IMR-90 (cell line): ENCODE measurements around the gene IL12RB2. TPM values are rescaled to one million over a fixed set of nuclear protein-coding genes. Genes with fewer than 3 reads are reported as not detected.

Experiments used
- ATAC-seq: fragments of 200-7000 bp; cut with Tn5 transposase; 2 replicates; pipeline ENCODE4 v1.9.1; 2020; ENCODE audit warnings: low read depth, mild to moderate bottlenecking, moderate library complexity
- BruUV-seq: library from RNA; stranded (reverse); fragments of 400-500 nt; replicated peaks from 2 replicates; lab custom pipeline; 2021; lab: Mats Ljungman, UMichigan
- CTCF ChIA-PET: fragments of 300-600 bp; formaldehyde crosslinking; extraction: SDS; loops from one replicate; lab custom pipeline; 2021; ENCODE audit warnings: antibody characterized with exemption; lab: Yijun Ruan, JAX
- POLR2A ChIA-PET: fragments of 300-600 bp; sonication (Branson Sonifier 250); formaldehyde crosslinking; loops from one replicate; lab custom pipeline; 2022; ENCODE audit warnings: antibody characterized with exemption; ENCODE audit not compliant: unreplicated experiment; lab: Charles Lee
- DNase-seq: peaks from one replicate; pipeline ENCODE4 v3.0.0; 2013
- H2AFZ ChIP-seq: replicated peaks from 2 replicates; pipeline ENCODE3; 2013; ENCODE audit warnings: low read length, mild to moderate bottlenecking; ENCODE audit not compliant: poor library complexity
- H2AK5ac ChIP-seq: 2 replicates; pipeline ENCODE4 v1.6.1; 2013; ENCODE audit warnings: low read depth, low read length, inconsistent platforms
- H2AK9ac ChIP-seq: replicated peaks from 2 replicates; pipeline ENCODE3; 2013; ENCODE audit warnings: mild to moderate bottlenecking, low read depth, low read length, moderate library complexity; ENCODE audit not compliant: poor library complexity
- H2BK120ac ChIP-seq: 2 replicates; pipeline ENCODE4 v1.6.1; 2013; ENCODE audit warnings: low read depth, low read length, inconsistent platforms
- H2BK15ac ChIP-seq: 3 replicates; pipeline ENCODE4 v1.6.1; 2013; ENCODE audit warnings: low read depth, low read length, inconsistent platforms
- H2BK20ac ChIP-seq: 2 replicates; pipeline ENCODE4 v1.6.1; 2013; ENCODE audit warnings: low read depth, mild to moderate bottlenecking, inconsistent platforms, low read length, moderate library complexity
- H2BK5ac ChIP-seq: 2 replicates; pipeline ENCODE4 v1.6.1; 2013; ENCODE audit warnings: mild to moderate bottlenecking, low read depth, low read length, inconsistent platforms; ENCODE audit not compliant: poor library complexity, severe bottlenecking
- H3K14ac ChIP-seq: replicated peaks from 2 replicates; pipeline ENCODE4 v1.6.1; 2013; ENCODE audit warnings: low read depth, low read length, inconsistent platforms
- H3K18ac ChIP-seq: 2 replicates; pipeline ENCODE4 v1.6.1; 2013; ENCODE audit warnings: low read depth, low read length, control low read depth
- H3K23ac ChIP-seq: 2 replicates; pipeline ENCODE4 v1.6.1; 2013; ENCODE audit warnings: low read depth, low read length, inconsistent platforms
- H3K27ac ChIP-seq: 2 replicates; pipeline ENCODE4 v1.5.1; 2013; ENCODE audit warnings: mild to moderate bottlenecking, control low read depth, low read length; ENCODE audit not compliant: insufficient read depth
- H3K27me3 ChIP-seq: 2 replicates; pipeline ENCODE4 v1.6.1; 2013; ENCODE audit warnings: low read length; ENCODE audit not compliant: control insufficient read depth, insufficient read depth
- H3K36me3 ChIP-seq: 2 replicates; pipeline ENCODE4 v1.6.1; 2013; ENCODE audit warnings: low read length, mixed read lengths; ENCODE audit not compliant: control insufficient read depth, insufficient read depth
- H3K4ac ChIP-seq: 2 replicates; pipeline ENCODE4 v1.6.1; 2013; ENCODE audit warnings: low read depth, low read length, inconsistent platforms
- H3K4me1 ChIP-seq: 2 replicates; pipeline ENCODE4 v1.6.1; 2013; ENCODE audit warnings: low read length, mixed read lengths; ENCODE audit not compliant: control insufficient read depth, insufficient read depth
- H3K4me2 ChIP-seq: 2 replicates; pipeline ENCODE4 v1.6.1; 2013; ENCODE audit warnings: low read depth, mild to moderate bottlenecking, control low read depth, low read length, moderate library complexity
- H3K4me3 ChIP-seq: 2 replicates; pipeline ENCODE4 v1.5.1; 2013; ENCODE audit warnings: low read depth, mild to moderate bottlenecking, control low read depth, low read length, moderate library complexity; ENCODE audit not compliant: insufficient read depth
- H3K56ac ChIP-seq: 2 replicates; pipeline ENCODE4 v1.6.1; 2013; ENCODE audit warnings: low read length, inconsistent platforms; ENCODE audit not compliant: insufficient read depth; ENCODE audit errors: extremely low read depth
- H3K79me1 ChIP-seq, 2 experiments: 2 replicates each; pipeline ENCODE4 v1.6.1; 2013; ENCODE audit warnings: low read length in 2 of 2, inconsistent platforms in 1 of 2, low read depth in 1 of 2
- H3K9ac ChIP-seq: 2 replicates; pipeline ENCODE4 v1.6.1; 2013; ENCODE audit warnings: low read depth, low read length, control low read depth
- H3K9me1 ChIP-seq: 2 replicates; pipeline ENCODE4 v1.6.1; 2013; ENCODE audit warnings: low read length, inconsistent platforms; ENCODE audit not compliant: insufficient read depth
- H3K9me3 ChIP-seq: 2 replicates; pipeline ENCODE4 v1.6.1; 2013; ENCODE audit warnings: low read length; ENCODE audit not compliant: control insufficient read depth, insufficient read depth
- H4K20me1 ChIP-seq: 2 replicates; pipeline ENCODE4 v1.6.1; 2013; ENCODE audit warnings: low read length, inconsistent platforms; ENCODE audit not compliant: insufficient read depth
- H4K5ac ChIP-seq: 2 replicates; pipeline ENCODE4 v1.6.1; 2013; ENCODE audit warnings: mild to moderate bottlenecking, low read depth, low read length, control low read depth
- H4K8ac ChIP-seq, 2 experiments: 2 replicates each; pipeline ENCODE4 v1.6.1; 2013; ENCODE audit warnings: low read depth in 2 of 2, low read length in 2 of 2, control low read depth in 1 of 2, inconsistent platforms in 1 of 2
- H4K91ac ChIP-seq: 2 replicates; pipeline ENCODE4 v1.6.1; 2013; ENCODE audit warnings: low read depth, low read length, inconsistent platforms; ENCODE audit not compliant: insufficient read depth
- FOS ChIP-seq: fragments of 150-350 bp; IDR thresholded peaks from 2 replicates; pipeline ENCODE4 v1.6.1; 2016; ENCODE audit warnings: low read depth, low read length
- NFE2L2 ChIP-seq: fragments of 150-350 bp; IDR thresholded peaks from 2 replicates; pipeline ENCODE4 v1.6.1; 2016; ENCODE audit warnings: low read depth, mild to moderate bottlenecking, low read length
- WGBS, 2 experiments: methylation state at CpG; one replicate each; pipeline versions ENCODE4 v1.1.5 to v1.1.7; 2013; ENCODE audit warnings: missing lambda C conversion rate in 2 of 2; ENCODE audit not compliant: insufficient read length in 1 of 2; ENCODE audit errors: extremely low coverage in 2 of 2; 5-methylcytosine and 5-hydroxymethylcytosine counted together
- dilution Hi-C: fragments of 300-500 bp; cut with HindIII; formaldehyde crosslinking; loops from one replicate; pipeline ENCODE4 v1.14.3; 2018; ENCODE audit warnings: low sequenced_read_pairs; ENCODE audit not compliant: unreplicated experiment
- in situ Hi-C: fragments of 300-500 bp; cut with MboI; formaldehyde crosslinking; loops from 3 replicates; pipeline ENCODE4 v1.14.3; 2019; ENCODE audit warnings: low sequenced_read_pairs, inconsistent platforms, mixed read lengths
- intact Hi-C: fragments of 100-400 bp; cut with micrococcal nuclease; formaldehyde crosslinking; loops from 2 replicates; pipeline ENCODE4 v1.10.0; 2022
- polyA plus RNA-seq, 3 experiments: library from polyadenylated mRNA; depleted of rRNA; stranded (reverse); fragments of >200 nt; gene quantifications; 2 replicates each; pipeline ENCODE4 v1.2.3, GENCODE V29; 2012; ENCODE audit warnings: low replicate concordance in 1 of 3
- total RNA-seq: library from RNA; depleted of rRNA; stranded (reverse); fragments of >200 nt; gene quantifications from 2 replicates; pipeline ENCODE4 v1.2.3, GENCODE V29; 2012
- TF ChIP-seq, protein P1 (sequence below): fragments of 150-350 bp; IDR thresholded peaks from 2 replicates; pipeline ENCODE4 v1.6.1; 2017; ENCODE audit warnings: mild to moderate bottlenecking, antibody characterized with exemption, low read length, low read depth

IL12RB2 gene
- total and polyA plus RNA-seq, 2 of the 4 experiments (the other 2 are of a cell fraction): not detected

DNA sequence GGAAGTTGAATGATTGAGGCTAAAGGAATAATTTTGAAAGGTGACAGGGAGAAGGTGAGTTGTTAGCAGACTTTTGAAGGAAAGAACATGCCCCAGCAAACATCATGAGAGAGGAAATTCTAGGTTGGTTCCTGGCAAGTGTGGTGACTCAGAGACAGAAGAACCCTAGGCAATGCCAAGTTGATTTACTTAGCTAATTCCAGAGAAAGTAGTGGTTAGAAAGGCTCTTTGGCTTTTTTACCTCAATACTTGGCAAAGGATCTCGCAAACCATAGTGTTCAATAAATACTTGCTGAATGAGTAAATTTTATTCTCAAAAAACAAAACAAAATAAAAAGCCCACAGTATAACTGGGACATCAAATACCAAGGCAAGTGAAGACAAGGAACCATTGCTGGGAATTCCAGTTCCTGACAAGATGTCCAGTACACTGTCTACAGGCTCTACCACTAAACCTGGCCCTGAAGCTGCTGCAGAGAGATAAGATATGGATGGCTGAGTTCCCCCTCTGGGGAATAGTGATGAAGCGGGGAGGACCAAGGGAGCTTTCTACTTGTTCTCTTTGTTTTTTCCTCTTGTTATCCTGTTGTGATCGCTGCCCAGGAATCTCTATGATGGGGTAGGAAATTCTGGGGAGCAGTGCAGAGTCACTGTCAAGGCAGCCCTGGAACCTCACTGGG is 48.2 kb downstream of the IL12RB2 start:
- Histone ChIP-seq H3K36me3 (no peaks in the 10 kb centered on the region), H2BK120ac (no peak overlapping the region), H2BK5ac (no peak overlapping the region), H3K23ac (no peak overlapping the region), H3K79me1 (no peaks in the 10 kb centered on the region), H3K9ac (no peak overlapping the region), H2AFZ (no peak overlapping the region), H2BK20ac (no peak overlapping the region), H3K4me3 (no peak overlapping the region), H3K9me3 (no peaks in the 10 kb centered on the region), H4K91ac (no peak overlapping the region), H3K4me1 (peaks cover 4% of the 10 kb centered on the region; the same call in 1 of the 2 replicates), H3K9me1 (0 out of 2 replicates have a peak, but pooled peaks cover 3% of the 10 kb centered on the region), H3K14ac (no peak overlapping the region), H3K18ac (no peak overlapping the region), H2BK15ac (no peak overlapping the region), H3K56ac (no peak overlapping the region), H4K8ac (no peak overlapping the region), H2AK9ac (no peak overlapping the region), H3K4me2 (no peak overlapping the region), H3K27ac (no peak overlapping the region), H3K4ac (no peak overlapping the region), H4K5ac (no peak overlapping the region; the same call in 1 of the 2 replicates), H2AK5ac (no peak overlapping the region), H4K20me1 (no peaks in the 10 kb centered on the region), H3K27me3 (no peaks in the 10 kb centered on the region)
- BruUV-seq: no TSS peak
- in situ Hi-C loops (no loop called here), intact Hi-C loops (no loop called here), dilution Hi-C loops (no loop called here)
- no CpG with 5 or more reads among the region's 3 CpGs for WGBS, 2 experiments
- CTCF ChIA-PET: interaction anchor here (1.1 to 1.8 kb wide), 2 partner anchors 8 to 52 kb away, joined by 3 to 8 read pairs; no protein-coding TSS in a partner anchor
- POLR2A ChIA-PET: interaction anchor here (0.5 kb wide), 1 partner anchor 263 kb away, joined by 3 read pairs; no protein-coding TSS in a partner anchor
- ATAC-seq: peak; percentile 69
- DNase-seq: peak; percentile 71
- TF ChIP-seq FOS (no peak), NFE2L2 (no peak)
- TF ChIP-seq, protein P1, sequence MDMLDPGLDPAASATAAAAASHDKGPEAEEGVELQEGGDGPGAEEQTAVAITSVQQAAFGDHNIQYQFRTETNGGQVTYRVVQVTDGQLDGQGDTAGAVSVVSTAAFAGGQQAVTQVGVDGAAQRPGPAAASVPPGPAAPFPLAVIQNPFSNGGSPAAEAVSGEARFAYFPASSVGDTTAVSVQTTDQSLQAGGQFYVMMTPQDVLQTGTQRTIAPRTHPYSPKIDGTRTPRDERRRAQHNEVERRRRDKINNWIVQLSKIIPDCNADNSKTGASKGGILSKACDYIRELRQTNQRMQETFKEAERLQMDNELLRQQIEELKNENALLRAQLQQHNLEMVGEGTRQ: no peak
